HG02571 (cell line): Measurements from ENCODE around the gene RBSN.

ENCODE experiments used
- ATAC-seq: cut with Tn5 transposase; IDR thresholded peaks from one replicate; pipeline ENCODE4 v1.9.1; 2021; ENCODE audit warnings: mild to moderate bottlenecking, moderate library complexity; ENCODE audit not compliant: unreplicated experiment

Gene RBSN

DNA sequence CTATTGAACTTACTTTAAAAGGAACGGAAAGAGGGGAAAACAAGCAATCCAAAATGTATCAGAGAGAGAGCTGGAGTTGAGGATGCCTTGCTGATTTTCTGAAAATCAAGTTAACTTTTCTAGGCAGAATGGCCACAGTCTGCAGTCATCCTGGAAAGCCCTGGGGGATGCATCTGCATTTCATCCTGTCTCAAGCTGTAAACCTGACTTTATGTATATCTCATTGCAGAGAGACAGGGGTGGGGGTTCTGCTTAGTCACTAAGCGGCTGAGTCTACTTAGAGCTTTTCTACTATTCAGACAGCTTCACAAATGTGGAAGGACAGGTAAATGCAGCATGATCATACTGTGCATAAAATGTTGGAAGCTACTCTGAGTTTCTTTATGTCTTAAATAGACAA is 75.2 kb downstream of the RBSN start:
- ATAC-seq = no peak

DNA sequence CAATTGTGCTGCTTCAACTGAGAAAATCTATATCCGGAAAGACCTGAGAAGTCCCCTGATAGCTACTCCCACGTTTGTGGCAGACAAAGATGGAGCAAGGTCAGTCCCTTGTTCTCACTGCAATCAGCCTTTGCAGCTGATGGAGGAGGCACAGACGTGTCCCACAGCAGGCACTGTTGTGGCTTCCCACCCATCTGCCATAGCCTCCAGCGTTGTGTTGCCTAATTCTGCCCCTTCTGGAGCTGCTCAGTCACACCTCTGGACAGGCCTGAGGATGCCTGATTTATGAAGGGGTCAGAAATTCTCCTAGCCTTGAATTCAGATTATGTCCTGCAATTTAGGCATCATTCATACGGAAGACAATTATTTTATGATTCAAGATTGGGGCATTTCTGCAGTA is 75.7 kb downstream of the RBSN start:
- no peak for ATAC-seq
